ENCODE measurements around the gene ASCC1.

The ASCC1 gene

DNA sequence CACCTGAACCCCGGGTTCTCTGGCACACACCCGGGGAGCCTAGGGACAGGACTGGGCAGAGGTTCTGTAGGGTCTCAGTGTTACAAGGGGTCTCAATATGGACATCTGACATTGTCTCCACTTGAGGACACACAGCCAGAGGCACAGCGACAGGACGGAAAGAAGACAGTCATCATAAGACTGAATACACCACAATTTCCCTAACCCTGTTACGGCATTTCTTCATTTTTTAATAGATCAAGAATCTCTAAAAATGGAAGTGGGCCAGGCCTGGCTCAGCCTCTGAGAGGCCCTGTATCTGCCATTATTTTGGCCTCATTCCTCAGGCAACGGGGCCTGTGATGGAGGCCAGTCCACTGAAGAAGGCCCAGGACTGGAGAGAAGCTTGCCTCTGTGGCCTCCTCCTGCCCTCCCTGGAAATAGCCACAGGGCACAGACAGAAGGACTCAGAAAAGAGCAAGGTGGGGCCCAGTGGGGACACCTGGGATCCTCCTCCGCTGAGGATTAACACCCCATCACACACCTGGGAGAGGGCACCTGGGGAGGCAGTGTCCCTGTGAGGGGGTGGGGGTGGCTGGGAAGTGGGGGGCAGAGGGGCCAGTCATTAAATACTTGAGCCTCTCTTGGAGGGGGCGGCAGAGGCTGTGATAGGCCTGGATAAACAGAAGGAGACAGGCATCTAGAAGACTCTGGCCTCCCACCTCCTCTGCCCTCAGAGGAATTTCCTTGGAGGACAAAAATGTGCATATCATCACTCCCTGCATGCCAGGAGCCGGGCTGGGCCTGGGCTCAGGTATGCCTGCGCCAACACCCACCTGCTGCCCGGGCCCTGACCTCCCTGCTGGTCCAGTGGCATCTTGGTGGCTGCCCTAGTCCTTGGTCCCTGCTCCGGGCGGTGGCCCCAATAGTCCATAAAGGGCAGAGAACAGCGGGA, 135.8 kb downstream of the ASCC1 start:
- DNase-seq: no peak

DNA sequence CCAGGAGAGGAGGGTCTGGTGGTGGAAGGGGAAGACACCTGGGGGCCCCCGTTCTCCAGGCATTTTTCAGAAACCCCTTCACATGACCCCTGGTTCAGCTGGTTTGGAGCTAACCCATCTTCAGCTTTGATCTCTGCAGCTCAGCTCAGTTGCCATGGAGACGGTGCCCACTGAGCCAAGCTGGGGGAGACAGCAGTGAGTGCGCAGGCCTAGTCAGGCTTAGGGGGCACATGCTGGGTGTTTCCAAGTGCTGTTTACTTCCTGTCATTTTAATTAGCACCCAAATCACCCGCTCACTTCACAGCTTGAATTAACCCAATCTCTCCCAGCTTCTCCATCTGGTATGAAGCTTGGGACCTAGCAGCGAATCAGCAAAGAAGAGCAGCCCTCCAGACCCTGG, 136.7 kb downstream of the ASCC1 start:
- no peak for DNase-seq

DNA sequence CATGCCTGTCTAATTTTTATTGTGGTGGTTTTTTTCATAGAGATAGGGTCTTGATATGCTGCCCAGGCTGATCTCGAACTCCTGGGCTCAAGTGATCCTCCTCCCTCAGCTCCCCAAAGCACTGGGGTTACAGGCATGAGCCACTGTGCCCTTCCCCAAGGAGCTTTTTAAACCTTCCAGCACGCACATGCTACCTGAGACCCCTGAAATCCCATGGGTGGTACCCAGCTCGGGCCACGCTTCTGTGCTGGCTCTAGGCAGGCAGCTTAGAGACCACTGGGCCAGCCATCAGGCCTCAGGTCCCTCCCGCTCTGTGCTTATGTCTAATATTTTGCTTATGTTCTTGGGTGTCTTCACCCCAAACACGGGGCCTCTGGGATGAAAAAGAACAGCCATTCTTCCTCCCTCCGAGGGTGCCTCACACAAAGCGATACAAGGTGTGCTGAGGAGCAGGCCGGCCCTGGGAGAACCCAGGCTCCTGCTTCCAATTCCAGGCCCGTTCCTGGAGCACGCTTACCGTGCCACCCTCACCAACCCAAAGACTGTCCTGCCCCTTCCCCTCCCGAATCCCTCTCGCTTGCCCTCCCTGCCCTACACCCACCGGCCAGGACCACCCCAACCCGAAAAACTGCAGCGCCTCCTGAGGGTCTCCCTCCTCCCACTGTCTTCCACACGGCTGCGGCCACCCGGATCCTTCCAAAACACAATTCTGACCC, 138.6 kb downstream of the ASCC1 start:
- DNase-seq: no peak

DNA sequence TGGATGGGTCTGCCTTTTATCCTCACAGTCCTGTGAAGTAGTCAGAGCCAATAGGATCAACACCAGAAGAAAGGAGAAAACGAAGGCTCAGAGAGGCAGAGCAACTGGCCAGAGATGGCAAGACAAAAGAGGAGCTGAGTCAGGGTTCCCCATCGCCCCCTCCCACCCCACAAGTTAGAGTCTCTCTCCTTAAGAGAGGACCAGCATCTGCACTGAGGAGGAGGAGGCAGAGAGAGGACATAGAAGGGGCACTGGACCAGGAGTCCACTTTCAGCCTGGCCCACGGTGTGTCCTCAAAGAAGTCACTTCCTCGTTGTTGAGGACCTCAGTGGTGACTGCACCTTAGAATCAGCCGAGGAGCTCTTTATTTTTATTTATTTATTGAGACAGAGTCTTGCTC, 139.3 kb downstream of the ASCC1 start:
- DNase-seq: no peak

DNA sequence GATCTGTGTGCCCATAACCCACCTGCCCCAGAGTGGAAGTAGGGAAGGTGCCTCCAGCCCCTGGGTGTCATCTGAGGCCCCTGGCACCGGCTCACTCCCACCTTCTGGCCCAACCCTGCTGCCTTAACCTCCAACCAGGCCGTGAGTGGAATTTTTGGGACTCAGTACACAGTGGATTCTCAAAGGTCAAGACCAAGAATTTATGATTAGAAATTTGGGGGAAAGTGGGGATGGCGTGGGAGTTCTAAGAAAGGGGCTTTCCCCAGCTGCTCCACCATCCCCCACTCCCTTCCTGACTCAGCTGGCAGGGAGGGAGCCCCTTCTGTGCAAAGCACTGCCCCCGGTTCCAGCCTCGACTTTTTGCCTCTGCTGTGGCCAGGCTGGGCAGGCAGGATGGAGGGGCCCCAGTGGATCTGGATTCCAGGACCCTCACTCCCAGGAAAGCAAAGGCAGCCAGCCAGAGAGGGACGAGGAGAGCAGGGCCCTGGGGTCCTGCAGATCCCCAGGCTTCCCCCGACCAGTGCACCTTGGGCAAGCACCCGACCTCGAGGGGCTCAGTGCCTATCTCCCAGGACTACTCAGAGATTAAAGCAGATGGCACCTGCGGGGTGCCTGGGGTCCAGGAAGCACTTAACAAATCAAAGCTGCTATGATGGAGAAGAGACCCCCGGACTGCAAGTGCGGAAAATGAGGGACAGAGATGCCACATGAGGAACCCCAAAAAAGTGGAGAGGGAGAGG, 140.5 kb downstream of the ASCC1 start:
- no peak for DNase-seq

DNA sequence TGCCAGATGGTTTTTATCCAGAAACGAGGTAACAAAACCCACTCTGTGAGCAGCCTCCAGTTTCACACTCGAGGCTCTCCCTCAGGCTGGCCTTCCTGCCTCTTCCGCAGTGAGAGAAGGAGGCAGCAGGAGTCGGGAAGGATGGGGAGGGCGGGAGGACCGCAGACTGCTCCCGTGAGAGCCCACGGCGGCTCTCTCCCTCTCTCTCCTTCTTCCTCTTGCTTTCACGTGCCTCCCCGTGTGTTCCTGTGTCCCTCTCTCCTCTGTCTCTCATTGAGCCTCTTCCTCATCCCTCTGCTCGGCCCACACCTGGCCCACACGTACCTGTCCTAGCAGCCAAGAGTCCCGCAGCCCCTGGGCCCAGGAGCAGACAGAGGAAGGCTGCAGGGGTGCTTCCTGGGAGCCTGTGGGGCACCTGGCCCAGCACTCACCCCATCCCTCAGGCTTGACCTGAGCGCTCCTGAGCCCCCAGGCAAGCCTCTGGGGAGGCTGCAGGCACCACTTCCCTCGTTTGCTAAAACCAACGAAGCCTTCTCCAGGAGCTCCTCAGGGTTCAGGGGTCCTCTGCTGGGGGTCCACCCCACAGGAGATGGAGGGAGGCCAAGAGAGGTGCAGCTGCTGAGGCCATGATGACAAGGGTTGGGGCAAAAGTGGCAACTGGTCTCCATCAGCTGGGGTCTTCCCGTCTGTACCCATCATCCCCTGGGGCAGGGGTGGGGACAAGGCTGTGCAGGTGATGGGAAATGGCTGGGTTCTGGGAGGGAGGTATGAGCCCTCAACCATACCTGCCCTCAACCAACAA, 141.3 kb downstream of the ASCC1 start:
- no peak for DNase-seq

DNA sequence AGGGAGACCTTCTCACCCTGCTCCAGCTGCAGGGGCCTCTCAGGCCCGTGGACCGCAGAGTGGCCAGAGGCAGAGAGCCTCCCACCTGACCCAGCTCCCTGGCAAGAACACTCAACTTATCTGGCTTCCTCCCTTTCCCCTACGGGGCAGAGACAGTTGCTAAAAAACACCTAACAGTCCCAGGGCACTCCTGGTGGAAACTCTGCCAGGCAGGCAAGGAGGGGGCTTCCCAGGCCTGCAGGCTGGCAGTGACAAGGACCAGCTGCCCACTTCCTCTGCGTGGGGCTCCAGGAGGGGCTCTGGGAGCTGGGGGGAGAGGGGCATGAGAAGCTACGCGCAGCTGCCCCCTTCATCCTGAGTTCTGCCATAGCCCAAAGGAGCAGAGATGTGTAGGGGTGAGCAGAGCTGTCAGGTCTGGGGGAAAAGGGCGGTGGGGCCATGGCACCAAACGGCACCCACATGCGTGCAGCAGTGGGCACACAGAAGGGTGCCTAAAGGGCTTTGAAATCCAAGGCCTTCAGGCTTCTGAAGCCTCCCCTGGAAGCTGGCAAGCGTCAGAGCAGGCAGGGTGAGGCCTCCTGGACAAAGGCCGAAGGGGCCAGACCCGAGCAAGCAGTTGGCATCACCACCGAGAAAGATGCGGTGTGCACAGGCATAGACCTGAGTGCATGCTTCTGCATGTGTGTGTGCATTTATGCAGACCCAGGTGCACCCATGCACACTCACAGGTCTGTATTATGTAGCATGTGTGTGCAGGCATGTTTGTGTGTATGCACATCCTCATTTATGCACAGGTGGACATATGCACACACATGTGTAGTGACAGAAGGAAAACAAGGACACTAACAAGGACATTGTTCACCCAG, 142.1 kb downstream of the ASCC1 start:
- DNase-seq: no peak

DNA sequence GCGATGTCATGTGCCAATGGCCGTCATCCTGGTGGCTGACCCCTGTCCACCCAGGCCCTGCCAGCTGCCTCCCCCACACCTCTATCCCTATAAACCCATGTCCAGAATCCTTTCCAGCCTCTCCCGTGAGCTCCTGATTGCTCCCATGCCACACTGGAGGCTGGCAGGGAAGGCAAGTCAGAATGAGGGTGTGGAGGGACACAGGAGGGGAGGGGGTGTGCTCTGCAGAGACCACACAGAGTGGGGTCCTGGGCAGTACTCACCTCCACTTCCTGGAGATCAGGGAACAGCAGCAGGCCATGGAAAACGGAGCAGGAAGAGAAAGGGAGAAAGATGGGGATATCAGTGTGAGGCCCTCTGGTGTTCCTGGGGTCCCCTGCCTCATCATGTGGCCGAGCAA, 143.4 kb downstream of the ASCC1 start:
- DNase-seq: no peak

DNA sequence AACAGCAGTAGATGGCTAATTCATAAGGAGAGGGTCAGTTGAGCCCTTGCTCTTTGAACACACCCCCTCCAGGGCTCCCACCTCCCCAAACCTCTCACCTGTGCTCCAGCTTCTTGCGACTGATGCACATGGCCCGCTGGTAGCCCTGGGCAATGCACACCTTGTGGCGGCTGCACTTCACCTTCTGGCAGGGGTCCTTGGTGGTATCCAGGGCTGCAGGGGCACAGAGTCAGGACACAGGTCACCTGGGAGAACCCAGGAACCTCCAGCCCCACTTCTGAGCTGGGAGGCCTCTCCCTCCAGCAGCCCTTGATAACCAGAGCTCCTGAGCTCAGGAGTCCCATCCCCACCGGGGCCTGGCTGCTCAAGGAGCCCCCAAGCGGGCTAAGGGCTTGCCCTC, 144.0 kb downstream of the ASCC1 start:
- no peak for DNase-seq

DNA sequence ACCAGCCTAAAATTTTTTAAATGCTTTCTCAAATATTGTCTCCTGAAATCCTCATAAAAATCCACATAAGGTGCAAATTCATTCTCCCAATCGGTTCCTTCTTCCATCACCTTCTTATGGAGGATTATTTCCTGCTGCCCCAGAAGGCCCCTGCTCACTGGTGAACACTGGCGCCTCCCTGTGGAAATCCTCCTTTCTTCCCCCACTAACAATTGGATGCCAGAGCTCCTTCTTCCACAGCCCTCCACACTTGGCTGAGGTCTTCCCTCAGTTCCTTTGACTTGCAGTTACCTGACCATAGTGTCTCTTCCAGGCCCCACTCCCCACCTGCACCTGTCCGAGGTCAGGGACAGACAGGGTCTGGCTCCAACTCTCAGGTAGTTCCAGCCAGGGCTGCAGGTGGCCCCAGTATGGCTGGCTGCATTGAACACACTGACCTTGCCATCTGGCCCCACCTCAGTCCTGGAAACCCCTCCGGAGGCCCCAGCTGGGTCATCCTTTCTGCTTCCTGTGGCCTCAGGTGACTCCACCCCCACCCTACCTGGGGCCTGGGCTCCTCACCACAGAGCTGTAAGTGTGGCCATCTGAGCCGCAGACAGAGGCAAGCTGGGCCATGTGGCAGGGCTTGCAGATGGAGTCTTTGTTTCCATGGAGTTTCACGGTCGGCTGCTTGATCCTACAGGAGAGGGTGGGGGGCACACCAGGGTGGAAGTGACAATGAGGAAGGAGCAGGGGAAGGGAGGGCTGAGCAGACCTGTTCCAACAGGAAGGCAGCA, 146.1 kb downstream of the ASCC1 start:
- DNase-seq: no peak

DNA sequence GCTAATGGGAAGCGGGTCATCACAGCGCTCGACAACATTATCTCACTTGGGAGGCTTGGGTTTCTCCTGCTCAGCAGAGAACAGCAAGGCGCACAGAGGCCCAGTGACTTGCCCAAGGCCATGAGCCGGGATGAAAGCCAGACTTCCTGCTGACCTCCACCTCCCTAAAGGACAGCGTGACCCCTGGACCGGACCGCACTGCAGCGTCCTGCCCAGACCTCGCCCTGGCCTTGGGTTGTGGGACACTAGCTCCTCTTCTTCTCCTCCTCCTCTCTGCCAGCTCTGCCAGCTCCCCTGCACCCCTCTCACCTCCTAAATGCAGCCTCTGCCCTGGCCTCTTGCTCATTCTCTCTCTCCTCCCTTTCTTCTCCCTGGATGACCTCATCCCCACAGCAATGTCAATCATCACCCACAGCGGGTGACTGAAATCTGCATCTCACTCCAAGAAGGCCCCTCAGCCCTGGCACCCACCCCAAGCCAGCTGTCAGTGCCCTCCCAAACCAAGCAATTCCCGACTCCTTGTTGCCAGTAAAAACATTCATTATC, 147.1 kb downstream of the ASCC1 start:
- no peak for DNase-seq

DNA sequence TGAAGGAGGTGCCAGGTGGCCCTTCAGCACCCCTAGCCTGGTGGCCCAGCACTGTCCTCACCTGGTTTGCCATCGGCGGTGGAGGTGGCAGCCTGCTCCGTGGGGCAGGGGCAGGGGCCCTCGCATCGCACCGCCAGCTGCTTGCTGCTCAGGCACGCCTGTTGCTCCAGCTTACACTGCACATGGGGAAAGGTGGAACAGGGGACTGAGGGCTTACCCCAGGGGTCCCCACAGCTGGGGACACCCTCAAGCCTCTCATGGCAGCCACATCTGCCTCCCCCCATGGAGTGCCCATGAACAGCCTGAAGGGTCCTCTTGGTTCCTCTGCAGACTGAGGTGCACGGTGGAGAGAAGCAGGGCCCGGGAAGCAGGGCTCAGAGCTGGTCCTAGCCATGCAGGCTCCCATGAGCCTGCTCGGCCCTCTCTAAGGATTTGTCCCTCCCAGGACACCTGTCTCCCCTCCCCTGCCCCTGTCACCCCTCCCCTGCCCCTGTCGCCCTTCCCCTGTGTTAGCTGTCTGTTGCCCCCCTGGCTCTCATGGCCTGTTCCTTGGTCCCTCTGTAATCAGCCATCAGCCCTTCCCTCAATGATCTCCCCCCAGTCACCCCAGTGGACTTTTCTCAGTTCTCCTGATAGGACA, 147.8 kb downstream of the ASCC1 start:
- DNase-seq: no peak

DNA sequence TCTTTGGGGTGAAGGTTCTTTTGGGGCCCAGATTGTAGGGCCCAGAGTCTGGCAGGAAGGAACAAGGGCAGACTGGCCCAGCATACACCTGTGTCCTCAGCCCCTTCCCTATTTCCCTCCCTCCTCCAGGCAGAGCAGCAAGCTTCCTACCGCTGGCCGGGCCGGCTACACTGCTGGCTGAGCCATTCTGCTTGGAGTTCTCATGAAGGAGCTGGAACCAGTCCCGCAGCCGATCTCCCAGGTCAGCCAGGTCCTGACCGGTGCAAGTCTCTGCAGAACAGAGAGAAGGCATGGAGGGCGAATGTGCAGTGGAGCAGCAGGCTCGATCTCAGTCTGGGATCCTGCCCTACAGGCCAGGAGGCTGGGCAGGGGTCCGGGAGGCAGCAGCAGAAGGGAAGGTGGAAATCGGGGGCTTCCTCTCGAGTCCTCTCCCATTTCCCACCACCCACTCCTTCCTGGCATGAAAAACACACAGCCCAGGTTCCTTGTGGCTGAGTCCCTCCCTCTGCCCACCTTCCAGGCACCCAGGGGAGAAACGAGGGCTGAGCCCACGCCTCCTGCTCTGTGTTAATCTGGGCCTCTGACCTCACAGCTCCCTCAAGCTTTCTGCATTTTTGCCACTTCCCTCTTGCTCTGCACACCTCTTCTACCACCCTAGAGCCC, 148.5 kb downstream of the ASCC1 start:
- DNase-seq: no peak

DNA sequence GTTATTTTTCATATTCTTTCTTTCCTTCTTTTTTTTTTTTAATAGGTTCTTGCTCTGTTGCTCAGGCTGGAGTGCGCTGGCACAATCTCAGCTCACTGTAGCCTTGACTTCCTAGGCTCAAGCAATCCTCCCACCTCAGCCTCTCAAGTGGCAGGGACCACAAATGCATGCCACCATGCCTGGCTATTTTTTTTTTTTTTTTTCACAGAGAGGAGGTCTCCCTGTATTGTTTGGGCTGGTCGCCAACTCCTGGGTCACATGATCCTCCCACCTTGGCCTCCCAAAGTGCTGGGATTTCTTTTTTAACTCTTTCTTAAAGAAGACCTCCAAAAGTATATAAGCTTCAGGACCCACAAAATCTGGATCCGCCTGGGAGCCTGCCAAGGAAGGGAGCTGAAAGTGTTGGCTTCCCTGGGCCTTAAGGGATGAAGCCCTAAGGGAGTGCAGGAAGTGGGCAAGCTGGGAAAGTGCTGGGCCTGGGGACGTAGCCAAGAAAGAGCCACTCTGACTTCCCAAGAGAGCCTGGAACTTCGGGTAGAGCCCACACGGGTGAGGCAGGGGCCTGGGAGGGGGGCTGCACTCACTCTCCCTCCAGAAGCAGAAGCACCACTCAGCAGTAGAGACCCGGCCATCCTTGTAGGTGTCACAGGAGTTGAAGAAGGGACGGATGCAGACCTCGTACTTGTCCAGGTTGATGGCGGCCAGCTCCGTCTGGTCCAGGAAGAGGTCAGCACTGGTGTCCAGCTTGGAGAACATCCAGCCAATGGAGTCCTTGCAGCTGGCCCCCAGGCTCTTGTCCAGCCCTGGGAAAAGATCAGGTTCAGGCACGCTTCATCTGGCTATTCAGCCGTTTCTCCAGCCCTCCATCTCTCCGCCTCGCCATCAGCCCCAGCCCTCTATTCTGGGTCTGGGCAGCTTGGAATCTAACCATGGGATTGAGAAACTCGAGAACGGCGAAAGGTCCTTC, 149.5 kb downstream of the ASCC1 start:
- DNase-seq: no peak

DNA sequence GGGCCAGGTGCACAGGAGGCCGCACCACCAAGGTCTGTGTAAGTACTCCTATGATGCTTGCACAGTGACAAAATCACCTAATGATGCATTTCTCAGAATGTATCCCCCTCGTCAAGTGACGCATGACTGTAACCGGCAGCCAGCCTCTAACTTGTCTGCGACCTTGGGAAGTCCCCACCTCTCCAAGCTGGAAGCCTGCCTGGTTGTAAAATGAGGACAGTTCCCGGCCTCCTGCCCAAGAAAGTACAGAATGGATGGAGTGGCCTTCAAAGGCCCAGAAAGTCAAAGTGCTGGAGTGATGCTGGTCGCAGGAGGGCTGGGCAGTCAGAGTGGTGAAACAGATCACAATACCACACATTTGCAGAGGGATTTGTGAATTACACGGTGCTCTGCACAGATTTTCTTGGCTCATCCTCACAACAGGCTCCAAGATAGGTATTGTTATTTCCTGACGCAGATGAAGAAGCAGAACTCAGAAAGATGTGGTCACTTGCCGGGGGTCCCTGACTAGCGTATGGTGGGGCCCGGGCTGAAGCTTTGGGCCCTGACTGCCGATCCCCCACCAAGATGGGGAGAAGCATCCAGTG, 150.5 kb downstream of the ASCC1 start:
- DNase-seq: no peak

DNA sequence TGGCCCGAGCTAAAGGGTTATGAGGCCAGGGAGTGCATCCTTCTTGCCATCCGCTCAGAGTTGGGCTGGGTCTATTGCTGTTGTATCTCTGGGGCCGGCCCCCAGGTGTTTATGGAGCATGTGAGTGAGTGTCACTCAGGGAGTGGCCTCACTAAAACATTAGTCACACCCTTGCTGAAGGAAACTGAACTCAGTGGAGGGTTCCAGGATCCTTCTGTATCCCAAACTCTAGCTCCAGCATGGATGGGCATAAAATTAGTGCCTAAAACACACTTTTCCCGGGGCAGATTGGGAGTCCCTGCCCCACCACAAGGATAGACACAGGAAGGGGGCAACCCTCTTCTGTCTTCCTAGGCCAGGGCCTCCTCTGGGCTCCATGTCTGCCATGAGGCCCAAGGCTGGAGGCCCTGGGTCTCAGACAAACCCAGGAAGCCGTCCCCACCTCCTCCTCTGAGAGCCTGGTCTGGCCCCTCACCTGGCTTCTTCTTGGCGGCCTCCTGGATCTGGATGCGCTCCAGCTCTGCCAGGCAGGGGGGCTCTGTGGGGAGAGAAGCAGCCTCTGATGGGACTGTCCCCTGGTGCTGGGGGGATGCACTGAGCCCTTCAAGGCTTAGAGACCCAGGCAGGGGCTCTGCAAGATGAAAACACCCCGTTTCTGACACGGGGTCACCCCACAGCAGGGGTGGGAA, 152.2 kb downstream of the ASCC1 start:
- no peak for DNase-seq

All from NCI-H345 (cell line).